Ureter (tissue), 1 donor: ENCODE results near the gene RNF186. TPM values are rescaled to one million over a fixed set of nuclear protein-coding genes. Genes with fewer than 3 reads are reported as not detected.
"Not testable (repeated sequence)": the region's sequence is repeated elsewhere in the genome, so short reads cannot be mapped to it uniquely, and the experiment has no call there.

Experiments
- DNase-seq: peaks from one replicate; pipeline ENCODE4 v3.0.0-alpha.2; 2020; ENCODE audit warnings: low spot score
- total RNA-seq: library from RNA; stranded (reverse); gene quantifications from one replicate; pipeline ENCODE4 v1.2.4, GENCODE V29; 2023
- donor health status: DM: yes; HTN: yes; CAD: no.

Gene RNF186
- total RNA-seq, 1 donor from 2014 or later, result not detected

GRCh38 chr1:19794583-19794982, 20.5 kb downstream of the RNF186 start:
- DNase-seq, result no peak

- DNase-seq, result no peak
These were observed 21.6 kb downstream of the RNF186 start for GRCh38 chr1:19793360-19794046.

GRCh38 chr1:19792237-19793002, 22.7 kb downstream of the RNF186 start:
- no peak for DNase-seq

GRCh38 chr1:19790061-19790975, 24.8 kb downstream of the RNF186 start:
- not testable (repeated sequence) for DNase-seq

- peak; percentile 83 for DNase-seq
These were observed 28.1 kb downstream of the RNF186 start for GRCh38 chr1:19786988-19787423.

- no peak for DNase-seq
These were observed 29.4 kb downstream of the RNF186 start for GRCh38 chr1:19785660-19786059.

- no peak for DNase-seq
These were observed 34.7 kb downstream of the RNF186 start for GRCh38 chr1:19780267-19780877.

- no peak for DNase-seq
These were observed 38.1 kb downstream of the RNF186 start for GRCh38 chr1:19776933-19777332.

GRCh38 chr1:19776287-19776686, 38.8 kb downstream of the RNF186 start:
- no peak for DNase-seq

GRCh38 chr1:19775831-19776230, 39.3 kb downstream of the RNF186 start:
- DNase-seq, result no peak

GRCh38 chr1:19775317-19775716, 39.8 kb downstream of the RNF186 start:
- no peak for DNase-seq

GRCh38 chr1:19774180-19774785, 40.8 kb downstream of the RNF186 start:
- DNase-seq, result no peak

- no peak for DNase-seq
These were observed 41.6 kb downstream of the RNF186 start for GRCh38 chr1:19773485-19773884.

GRCh38 chr1:19772053-19772452, 43.0 kb downstream of the RNF186 start:
- DNase-seq, result no peak

GRCh38 chr1:19771350-19771749, 43.7 kb downstream of the RNF186 start:
- DNase-seq, result no peak

- no peak for DNase-seq
These were observed 44.5 kb downstream of the RNF186 start for GRCh38 chr1:19770436-19771190.

GRCh38 chr1:19769211-19769932, 45.7 kb downstream of the RNF186 start:
- no peak for DNase-seq

- DNase-seq, result no peak
These were observed 46.5 kb downstream of the RNF186 start for GRCh38 chr1:19768353-19769210.

- DNase-seq, result peak; percentile 70
These were observed 49.5 kb downstream of the RNF186 start for GRCh38 chr1:19765623-19766022.
